GM19452 (cell line): ENCODE results near the gene C2CD3.

Experiments used
- ATAC-seq: cut with Tn5 transposase; IDR thresholded peaks from one replicate; pipeline ENCODE4 v1.9.1; 2021; ENCODE audit not compliant: unreplicated experiment

Gene C2CD3

DNA sequence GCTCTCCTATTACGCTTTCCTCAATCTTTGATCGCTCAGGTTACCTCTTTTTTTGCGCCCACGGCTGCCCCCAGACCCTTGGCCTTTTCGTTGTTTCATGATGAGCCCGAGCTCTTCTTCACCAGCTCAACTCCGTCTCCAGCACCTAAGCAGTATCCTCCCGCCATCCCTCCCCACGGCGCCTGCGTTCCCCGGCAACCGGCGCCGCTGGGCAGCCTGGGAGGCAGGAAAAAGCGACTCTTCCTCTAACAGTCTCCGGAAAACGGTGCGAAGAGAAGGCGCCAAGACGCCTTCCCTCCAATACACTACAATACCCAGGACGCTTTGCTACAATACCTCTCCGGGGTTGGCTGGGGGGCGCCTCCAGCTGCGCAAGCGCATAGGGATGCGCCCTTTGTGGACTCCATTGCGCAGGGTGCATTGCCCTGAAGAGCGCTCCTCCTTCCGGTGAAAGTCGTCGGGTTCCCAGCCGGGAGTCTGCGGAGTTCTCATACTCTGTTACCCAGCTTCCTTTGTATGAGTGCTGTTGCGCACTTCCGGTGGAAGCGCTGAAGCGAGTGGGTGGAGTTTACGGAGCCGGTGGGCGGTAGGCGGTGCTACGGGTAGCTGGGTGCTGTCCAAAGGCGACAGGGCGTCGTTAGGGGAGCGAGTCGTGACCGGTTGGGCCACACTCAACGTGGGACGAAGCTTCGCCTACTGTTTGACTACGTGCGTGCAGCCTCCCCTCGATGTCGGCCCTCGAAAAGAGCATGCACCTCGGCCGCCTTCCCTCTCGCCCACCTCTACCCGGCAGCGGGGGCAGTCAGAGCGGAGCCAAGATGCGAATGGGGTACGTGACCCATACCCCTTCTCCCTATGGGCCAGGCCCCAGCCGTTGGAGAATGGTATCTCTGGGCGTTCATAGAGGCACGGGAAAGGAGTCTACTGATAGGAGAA, at the start of gene C2CD3, which contains the start of gene PPME1:
Gene C2CD3 (minus strand): TSS at position 309 of the 936 bp plus-strand sequence. CDS start 210 bp downstream, at position 99.
Gene PPME1 (plus strand): TSS at position 596 of the 936 bp plus-strand sequence. CDS start 133 bp downstream, at position 729.
- peak; percentile 96 for ATAC-seq

- no peak for ATAC-seq
Measured at GRCh38 chr11:74220376-74220775, 49.6 kb upstream of the C2CD3 start.

GRCh38 chr11:74212533-74212932, 41.7 kb upstream of the C2CD3 start:
- ATAC-seq: no peak

DNA sequence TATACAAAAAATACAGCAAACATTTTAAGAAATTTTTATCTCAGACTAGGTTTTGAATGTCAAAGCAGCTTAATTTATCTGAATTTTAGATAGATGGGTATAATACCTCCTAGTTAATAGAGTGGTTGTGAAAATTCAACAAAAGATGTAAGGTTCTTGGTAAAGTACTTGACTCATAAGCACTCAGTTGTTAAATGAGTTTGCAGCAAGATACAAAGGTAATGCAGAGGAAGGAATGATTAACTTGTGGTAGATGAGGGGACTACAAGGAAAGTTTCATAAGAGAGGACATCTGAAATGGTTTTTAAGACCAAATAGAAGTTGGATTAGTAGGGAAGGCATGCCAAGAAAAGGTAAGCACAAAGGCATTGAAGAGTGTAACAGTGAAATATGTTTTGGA, 37.7 kb upstream of the C2CD3 start:
- ATAC-seq: no peak

DNA sequence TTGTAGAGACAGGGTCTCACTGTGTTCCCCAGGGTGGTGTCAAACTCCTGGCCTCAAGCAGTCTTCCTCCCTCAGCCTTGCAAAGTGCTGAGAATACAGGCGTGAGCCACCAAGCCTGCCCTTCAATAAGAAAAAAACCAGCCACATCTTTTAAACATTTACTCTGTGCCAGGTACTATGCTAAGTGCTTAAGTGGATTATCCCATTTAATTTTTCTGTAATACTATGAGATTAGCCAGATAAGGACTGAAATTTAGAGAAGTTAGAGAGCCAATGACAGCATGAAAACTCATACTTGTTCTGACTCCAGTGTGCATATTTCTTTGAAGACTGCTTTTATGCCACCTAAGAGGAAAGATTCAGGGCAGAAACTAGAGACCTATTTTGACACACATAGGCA, 35.9 kb upstream of the C2CD3 start:
- ATAC-seq: no peak

DNA sequence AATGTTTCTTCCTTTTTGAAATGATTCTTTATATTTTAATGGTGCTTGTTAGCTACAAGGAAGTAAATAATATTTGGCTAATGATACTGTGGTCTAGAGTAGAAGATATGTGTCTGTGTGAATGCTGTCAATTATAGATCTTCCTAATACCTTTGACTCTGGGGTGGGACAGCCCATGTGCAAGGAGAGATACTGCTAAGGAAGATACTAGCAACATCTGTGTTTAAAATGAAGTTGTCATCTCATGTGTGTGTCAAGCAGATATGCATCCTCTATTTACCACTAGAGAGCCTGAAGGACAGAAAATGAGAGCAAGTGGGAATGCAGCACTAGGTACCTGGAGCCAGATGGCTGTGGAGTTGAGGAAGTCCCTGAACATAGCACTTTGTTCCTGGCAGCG, 34.4 kb upstream of the C2CD3 start:
- no peak for ATAC-seq

DNA sequence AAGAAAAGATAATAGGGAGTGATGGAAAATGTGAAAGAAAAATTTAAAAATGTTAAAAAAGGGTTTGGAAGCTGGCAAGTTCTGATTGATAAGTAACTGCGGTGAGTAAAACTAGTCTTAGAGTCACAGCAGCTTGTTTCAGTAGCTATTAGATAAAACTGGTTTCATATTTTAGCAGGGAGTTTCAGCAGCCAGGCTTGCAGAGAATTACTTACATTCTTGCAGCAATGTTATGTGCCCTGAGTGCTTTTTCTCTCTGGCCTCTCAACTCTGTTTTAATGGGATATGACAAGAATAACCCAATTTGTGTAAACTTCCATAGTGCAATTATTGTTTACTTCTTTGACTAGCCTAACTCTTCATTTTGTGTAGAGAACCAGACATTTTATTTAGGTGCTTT, 33.9 kb upstream of the C2CD3 start:
- no peak for ATAC-seq

DNA sequence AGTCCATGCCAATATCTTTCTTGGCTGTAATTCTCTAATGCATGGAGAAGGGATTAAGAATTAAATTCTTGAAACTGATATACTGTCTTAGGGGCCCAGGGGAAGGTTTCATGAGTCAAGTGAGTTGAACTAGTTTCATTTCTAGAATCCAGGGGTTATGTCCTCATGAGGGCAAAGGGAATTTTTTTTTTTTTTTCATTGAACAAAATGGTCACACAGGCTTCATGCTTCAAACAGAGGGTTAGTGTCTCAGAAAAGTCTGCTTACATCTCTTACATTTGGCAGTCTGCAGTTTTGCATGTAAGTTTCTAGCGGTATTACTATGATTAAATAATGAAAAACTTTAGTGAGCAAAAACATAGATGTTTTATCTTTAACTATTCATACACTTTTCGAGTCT, 33.2 kb upstream of the C2CD3 start:
- ATAC-seq: no peak

DNA sequence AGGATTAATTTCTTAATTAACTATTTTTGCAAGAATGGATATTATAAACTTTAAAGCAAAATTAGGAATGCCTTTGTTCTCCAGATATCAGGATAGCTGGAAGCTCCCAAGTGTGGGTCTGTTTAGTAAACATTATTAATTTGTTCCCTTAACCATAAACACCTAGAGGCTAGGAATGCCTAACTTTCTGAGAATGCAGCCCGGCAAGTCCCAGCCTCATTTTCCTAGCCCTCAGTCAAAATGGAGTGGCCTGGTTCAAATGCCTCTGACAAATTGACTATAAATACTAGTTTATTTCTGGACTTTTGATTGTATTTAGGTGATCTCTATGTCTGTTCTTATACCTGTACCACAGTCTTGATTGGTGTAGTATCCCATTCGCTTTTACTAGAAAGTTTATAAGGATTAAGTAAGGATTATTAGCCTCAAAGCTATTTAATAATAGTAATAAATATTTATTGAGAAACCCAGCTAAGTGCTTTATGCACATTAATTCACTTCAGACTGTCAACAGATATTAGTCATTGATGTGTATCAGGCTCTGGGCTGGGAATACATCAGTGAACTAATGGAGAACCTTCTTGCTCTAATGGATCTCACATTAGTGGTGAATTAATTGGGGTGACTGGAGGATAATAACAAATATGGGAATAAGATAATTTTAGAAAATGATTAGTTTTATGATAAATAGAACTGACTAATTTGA, 26.1 kb upstream of the C2CD3 start:
- ATAC-seq: no peak

- no peak for ATAC-seq
Measured at GRCh38 chr11:74195828-74196227, 25.0 kb upstream of the C2CD3 start.

GRCh38 chr11:74185695-74186094, 14.9 kb upstream of the C2CD3 start:
- ATAC-seq: no peak

GRCh38 chr11:74185285-74185684, 14.5 kb upstream of the C2CD3 start:
- no peak for ATAC-seq

DNA sequence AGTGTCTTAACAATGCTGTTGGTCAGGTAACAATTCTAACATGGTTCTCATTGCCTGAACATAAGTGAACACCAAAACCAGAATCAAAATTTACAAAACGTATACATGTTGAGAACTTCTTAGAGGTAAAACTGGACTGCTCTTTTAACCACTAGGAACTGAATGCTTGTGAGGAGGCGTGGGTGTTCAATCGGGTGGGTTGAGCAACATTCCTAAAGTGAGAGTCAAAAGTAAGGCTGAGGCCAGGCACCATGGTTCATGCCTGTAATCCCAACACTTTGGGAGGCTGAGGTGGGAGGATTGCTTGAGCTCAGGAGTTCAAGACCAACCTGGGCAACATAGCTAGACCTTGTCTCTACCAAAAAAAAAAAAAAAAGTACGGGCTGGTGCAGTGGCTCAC, 11.8 kb upstream of the C2CD3 start:
- no peak for ATAC-seq

GRCh38 chr11:74179234-74180052, 8.6 kb upstream of the C2CD3 start:
- no peak for ATAC-seq

- ATAC-seq: no peak
Measured at GRCh38 chr11:74175920-74176319, 5.1 kb upstream of the C2CD3 start.

DNA sequence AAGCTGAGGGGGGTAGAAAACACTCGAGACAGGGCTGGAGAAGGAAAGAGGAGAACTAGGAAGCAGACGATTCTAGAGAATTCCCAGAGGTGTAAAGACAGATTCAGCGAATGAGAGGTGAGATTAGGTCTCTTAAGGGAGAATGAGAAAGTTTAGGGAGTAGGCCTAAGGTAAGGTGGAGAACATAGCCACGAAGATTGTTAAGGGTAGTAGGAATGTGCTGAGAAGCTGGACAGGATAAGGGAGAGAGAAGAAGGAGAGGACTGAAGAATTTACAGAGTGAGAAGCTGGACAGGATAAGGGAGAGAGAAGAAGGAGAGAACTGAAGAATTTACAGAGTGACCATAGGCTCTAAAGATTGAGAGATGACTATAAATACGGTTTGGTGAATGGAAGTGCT, 1.2 kb upstream of the C2CD3 start:
- no peak for ATAC-seq

DNA sequence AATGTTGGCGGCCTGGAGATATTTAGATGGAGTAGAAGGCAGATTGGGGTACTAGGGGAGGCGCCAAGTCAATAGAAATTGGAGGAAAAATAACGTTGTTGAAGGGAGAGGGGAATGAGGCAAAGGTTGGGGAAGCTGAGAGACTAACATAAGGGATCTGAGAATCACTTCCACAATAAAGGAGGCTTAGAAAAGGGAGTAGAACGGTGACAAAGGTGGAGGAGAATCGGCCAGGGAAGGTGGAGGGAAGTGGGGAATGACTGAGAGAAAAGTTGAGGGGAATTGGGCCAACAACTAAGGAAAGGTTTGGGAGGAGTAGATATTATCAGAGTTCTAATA, 797 bp upstream of the C2CD3 start:
- no peak for ATAC-seq

DNA sequence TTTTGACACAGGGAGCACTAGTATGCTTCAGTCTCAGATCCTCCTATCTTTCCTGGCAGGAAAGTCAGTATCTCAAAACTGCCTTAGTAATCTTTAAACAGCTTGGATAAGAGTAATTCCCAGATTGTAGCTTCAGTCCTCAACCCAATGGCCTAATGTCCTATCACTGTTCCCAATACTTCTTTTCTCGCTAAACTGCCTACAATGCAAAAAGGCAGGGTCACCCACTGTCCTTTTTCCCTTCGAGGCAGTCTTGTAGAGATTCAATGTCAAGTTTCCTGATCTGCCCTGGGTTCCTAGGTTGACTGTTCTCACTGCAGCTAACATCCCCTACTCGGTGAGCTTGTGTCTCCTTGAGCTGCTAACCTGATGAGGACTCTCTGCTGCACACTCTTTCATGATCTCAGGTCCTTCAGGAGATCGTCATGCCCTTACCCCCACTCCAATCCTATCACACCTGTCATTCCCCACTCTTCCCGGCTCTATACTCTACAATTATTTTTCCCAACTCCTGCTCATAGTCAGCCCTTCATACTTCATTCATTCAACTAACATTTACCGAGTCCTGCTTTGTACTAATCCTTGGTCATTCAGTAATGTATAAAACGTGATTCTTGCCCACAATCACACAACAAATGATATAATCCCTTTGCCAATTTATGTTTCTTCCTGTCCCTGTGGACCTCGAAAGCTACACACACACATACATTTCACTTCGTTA, 904 bp downstream of the C2CD3 start:
- ATAC-seq: no peak

DNA sequence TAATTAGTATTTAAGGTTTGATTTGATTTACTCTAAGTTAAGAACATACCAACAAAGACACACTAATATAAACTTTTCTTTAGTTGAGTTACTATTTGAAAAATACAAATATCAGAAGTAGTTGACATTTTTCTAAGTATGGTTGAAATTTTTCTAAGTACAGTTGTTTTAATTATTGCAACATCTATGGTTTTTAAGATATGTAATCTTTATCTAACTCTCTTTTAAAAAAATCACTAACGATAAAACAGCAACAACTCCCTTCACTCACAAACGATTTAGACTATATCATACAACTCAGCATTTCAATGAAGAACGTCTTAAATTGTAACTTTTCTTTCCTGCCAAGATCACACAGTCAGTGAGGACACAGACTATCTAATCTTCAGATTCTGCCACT, 2.0 kb downstream of the C2CD3 start:
- no peak for ATAC-seq

DNA sequence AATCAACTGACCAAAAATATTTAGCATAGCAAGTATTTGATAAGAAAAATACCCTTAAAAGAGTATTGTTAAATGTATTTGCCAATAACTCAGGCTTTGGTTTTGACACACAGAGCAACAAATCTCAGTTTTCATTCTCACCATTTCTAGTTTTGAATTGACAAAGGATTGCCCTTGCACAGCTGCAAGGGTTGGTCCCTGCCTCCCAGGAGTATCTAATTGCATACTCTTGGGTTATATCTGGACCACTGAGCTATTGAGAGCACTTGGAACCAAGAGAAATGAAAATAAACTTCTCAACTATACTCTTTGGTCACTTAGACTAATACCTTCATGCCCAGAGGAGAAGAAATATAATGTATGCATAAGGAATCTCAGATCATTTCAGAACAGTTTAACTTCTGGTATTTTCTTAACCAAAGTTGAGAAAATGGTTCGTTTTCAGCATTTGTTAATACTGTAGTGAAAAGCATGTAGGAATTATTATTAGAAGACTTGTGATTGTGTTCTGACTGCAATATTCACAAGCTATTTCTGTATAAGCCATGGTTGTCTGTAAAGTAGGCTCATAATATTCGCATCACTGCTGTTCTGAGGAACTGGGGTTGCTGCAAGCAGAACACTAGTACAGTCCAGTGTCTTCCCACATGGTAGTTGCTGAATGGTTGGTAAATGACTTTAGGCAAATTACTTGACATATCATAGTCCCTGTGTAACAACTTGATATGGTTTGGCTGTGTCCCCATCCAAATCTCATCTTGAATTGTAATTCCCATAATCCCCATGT, 7.9 kb downstream of the C2CD3 start:
- no peak for ATAC-seq
